Heart right ventricle (tissue), 16 donors: Measurements from ENCODE around the gene PTPRN2. TPM values are rescaled to one million over a fixed set of nuclear protein-coding genes. Genes with fewer than 3 reads are reported as not detected.

ENCODE experiments used
- ATAC-seq, 8 donors: fragments of 200-7000 bp; cut with Tn5 transposase; one replicate each; pipeline ENCODE4 v1.9.1; 2020; ENCODE audit warnings: mild to moderate bottlenecking in 8 of 8, moderate library complexity in 8 of 8, moderate number of reproducible peaks in 1 of 8
- DNase-seq, 2 donors: peaks; one replicate each; pipeline ENCODE4 v3.0.0-alpha.2; 2020
- H3K27ac ChIP-seq, 10 donors: fragments of 200-600 bp; sonication (generic) in 2 of 10; one replicate each; pipeline versions ENCODE4 v1.5.0 to v1.8.0; 2020 to 2022; ENCODE audit warnings: mild to moderate bottlenecking in 3 of 10
- H3K27me3 ChIP-seq, 7 donors: fragments of 200-600 bp; one replicate each; pipeline ENCODE4 v1.8.0; 2021 to 2022; ENCODE audit warnings: mild to moderate bottlenecking in 2 of 7
- H3K36me3 ChIP-seq, 9 donors: fragments of 200-600 bp; sonication (generic) in 1 of 9; one replicate each; pipeline versions ENCODE4 v1.5.0 to v1.8.0; 2020 to 2022; ENCODE audit warnings: mild to moderate bottlenecking in 2 of 9
- H3K4me1 ChIP-seq, 9 donors: fragments of 200-600 bp; sonication (generic) in 1 of 9; one replicate each; pipeline versions ENCODE4 v1.5.0 to v1.8.0; 2020 to 2022; ENCODE audit warnings: mild to moderate bottlenecking in 4 of 9
- H3K4me3 ChIP-seq, 10 donors: fragments of 200-600 bp; sonication (generic) in 2 of 10; one replicate each; pipeline versions ENCODE4 v1.5.0 to v1.8.0; 2020 to 2022; ENCODE audit warnings: mild to moderate bottlenecking in 7 of 10, moderate library complexity in 2 of 10
- H3K9me3 ChIP-seq, 11 donors: fragments of 200-600 bp in 10 of 11; sonication (generic) in 2 of 11; one replicate each; pipeline versions ENCODE4 v1.5.0 to v1.8.0; 2013 to 2022; ENCODE audit warnings: mild to moderate bottlenecking in 2 of 11, control low read depth in 1 of 11, moderate library complexity in 1 of 11
- WGBS, 2 donors: extraction: QIAGEN DNeasy Blood & Tissue Kit; methylation state at CpG; one replicate each; pipeline ENCODE4 v1.1.7; 2013; ENCODE audit warnings: inconsistent platforms in 1 of 2; 5-methylcytosine and 5-hydroxymethylcytosine counted together
- intact Hi-C, 10 donors: fragments of 100-400 bp; cut with DNase I; formaldehyde crosslinking; loops; one replicate each; pipeline versions ENCODE4 v1.11.1 to v1.14.2; 2022
- polyA plus RNA-seq, 2 donors: library from polyadenylated mRNA; stranded (reverse); fragments of 200-250 nt; gene quantifications; one replicate each; pipeline ENCODE4 v1.2.3, GENCODE V29; 2013
- total RNA-seq, 10 donors: library from RNA; stranded (reverse); fragmentation: NEBNext Ultra II Directional in 3 of 10; extraction: Animal tissue kit (Norgen Biotek cat#: 25700) in 3 of 10; gene quantifications; one replicate each; pipeline versions ENCODE4 v1.2.1 to v1.2.4, GENCODE V29; 2021 to 2023
- TF ChIP-seq, protein P1 (sequence below), 9 donors: fragments of 200-600 bp; sonication (generic) in 2 of 9; IDR thresholded peaks; one replicate each; pipeline versions ENCODE4 v1.5.0 to v1.8.0; 2021 to 2022; ENCODE audit warnings: antibody characterized with exemption in 9 of 9, mild to moderate bottlenecking in 5 of 9, moderate library complexity in 1 of 9
- donor health status: Arrhythmogenic right ventricular cardiomyopathy.
- donor health status: ischemic (EF 13 %, LVEDD 7.1; RV severe dilation, severe dysfunction).
- donor health status: healthy with polysubstance abuse.
- donor health status: DM: no; HTN: yes; CAD: no.
- donor health status: DM: no; HTN: no; CAD: no.
- donor health status: ischemic (EF 25% LVEDD 6.9; RV normal size, moderate dysfunction).
- donor health status: ischemic (EF 25% LVEDD 5.7; RV mildly dilated, moderate dysfunction).
- donor health status: healthy.
- donor health status: DM: yes; HTN: yes; CAD: no.
- donor health status: Ischemic cardiomyopathy.
- donor health status: ischemic (EF 35%, LVEDD 5.7; RV mildly dilated, moderate dysfunction).
- donor health status: nonischemic (EF 11% LVEDD 7.7; RV severe dilation, severe dysfunction).
- donor health status: DM: yes; HTN: yes; CAD: no.
- donor health status: PGD.
- donor health status: ischemic (EF 29% LVEDD 5.4; RV normal size, mild dysfunction).
- donor health status: nonischemic (EF 23%, LVEDD 6.1; RV moderate dilation, normal function).

PTPRN2 gene
- total and polyA plus RNA-seq, 12 donors, result 0.82 to 1.8 (median 1.3) TPM

DNA sequence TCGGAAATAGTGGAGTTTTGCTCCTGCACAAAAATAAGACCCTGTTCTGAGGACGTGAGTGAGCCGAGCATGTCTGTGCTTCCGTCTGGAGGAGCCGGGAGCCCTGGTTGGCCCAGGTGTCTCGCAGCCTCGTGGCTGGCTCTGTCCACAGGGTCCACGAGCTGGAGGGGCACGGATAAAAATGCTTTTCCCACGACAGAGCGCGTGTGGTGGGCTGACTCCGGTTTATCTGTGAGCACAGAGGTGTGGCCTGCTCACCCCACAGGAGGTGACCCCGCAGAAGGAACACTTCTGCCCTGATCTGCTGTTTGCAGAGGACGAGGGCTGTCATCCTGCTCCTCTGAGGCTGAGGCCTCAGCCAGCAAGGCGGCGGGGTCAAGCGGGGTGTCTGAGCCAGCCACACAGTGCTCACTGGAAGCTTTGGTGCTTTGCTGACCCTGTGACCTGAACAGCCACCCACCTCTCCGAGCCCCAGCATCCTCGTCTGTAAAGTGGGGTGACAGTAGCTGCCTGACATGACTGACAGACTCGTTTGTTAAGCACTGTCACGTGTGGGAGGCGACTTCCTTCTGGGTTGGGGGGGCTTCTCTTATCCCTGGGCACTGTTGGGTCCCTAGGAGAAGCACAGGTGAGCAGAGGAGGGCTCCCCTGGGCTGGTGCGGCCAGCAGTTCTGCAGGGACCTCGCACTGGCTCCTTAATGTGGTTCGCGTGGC, 1088.3 kb downstream of the PTPRN2 start:
- Histone ChIP-seq H3K9me3 (peaks cover 0 to 8% (median 0%) of the 10 kb centered on the region in 11 donors), H3K27ac (no peak overlapping the region), H3K4me3 (no peak overlapping the region), H3K4me1 (peaks cover 0 to 12% (median 0%) of the 10 kb centered on the region in 9 donors), H3K27me3 (peaks cover 0 to 21% (median 6%) of the 10 kb centered on the region in 7 donors), H3K36me3 (no peaks in the 10 kb centered on the region)
- WGBS, 2 donors, result 78 to 79% methylated on average over 27 of the region's 27 CpGs
- intact Hi-C loops, result no loop called here
- TF ChIP-seq, protein P1, sequence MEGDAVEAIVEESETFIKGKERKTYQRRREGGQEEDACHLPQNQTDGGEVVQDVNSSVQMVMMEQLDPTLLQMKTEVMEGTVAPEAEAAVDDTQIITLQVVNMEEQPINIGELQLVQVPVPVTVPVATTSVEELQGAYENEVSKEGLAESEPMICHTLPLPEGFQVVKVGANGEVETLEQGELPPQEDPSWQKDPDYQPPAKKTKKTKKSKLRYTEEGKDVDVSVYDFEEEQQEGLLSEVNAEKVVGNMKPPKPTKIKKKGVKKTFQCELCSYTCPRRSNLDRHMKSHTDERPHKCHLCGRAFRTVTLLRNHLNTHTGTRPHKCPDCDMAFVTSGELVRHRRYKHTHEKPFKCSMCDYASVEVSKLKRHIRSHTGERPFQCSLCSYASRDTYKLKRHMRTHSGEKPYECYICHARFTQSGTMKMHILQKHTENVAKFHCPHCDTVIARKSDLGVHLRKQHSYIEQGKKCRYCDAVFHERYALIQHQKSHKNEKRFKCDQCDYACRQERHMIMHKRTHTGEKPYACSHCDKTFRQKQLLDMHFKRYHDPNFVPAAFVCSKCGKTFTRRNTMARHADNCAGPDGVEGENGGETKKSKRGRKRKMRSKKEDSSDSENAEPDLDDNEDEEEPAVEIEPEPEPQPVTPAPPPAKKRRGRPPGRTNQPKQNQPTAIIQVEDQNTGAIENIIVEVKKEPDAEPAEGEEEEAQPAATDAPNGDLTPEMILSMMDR (IDR thresholded peaks at IDR 0.05), result no peak
- ATAC-seq (peak in 1 of 8 donors; percentile 47), DNase-seq (no peak)

DNA sequence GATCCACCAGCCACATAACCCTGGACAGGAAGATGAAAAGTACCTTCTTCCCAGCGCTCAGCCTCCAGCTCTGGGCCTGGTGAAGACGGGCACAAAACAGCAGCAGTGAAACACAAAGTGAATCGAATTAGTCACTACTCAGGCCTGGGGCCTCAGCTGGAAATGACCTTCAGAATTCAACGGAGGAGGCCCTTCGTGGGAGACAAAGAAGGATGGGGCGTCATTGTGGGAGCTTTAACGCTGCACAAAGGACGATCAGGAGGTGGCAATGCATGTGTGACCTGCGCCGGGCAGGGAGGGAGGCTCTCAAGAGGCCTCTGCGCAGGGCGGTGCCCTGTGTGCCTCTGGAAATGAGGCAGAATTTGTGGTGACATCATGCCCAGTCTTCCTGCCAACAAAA, 1089.0 kb downstream of the PTPRN2 start:
- TF ChIP-seq, protein P1 (IDR thresholded peaks at IDR 0.05), result no peak
- intact Hi-C loops, result no loop called here
- Histone ChIP-seq H3K27ac (no peak overlapping the region), H3K9me3 (peaks cover 0 to 8% (median 0%) of the 10 kb centered on the region in 11 donors), H3K36me3 (no peaks in the 10 kb centered on the region), H3K4me3 (no peak overlapping the region), H3K27me3 (peaks cover 0 to 25% (median 7%) of the 10 kb centered on the region in 7 donors), H3K4me1 (peaks cover 0 to 12% (median 0%) of the 10 kb centered on the region in 9 donors)
- WGBS, 2 donors, result 77 to 82% methylated on average over 12 of the region's 12 CpGs
- ATAC-seq (no peak), DNase-seq (no peak)

DNA sequence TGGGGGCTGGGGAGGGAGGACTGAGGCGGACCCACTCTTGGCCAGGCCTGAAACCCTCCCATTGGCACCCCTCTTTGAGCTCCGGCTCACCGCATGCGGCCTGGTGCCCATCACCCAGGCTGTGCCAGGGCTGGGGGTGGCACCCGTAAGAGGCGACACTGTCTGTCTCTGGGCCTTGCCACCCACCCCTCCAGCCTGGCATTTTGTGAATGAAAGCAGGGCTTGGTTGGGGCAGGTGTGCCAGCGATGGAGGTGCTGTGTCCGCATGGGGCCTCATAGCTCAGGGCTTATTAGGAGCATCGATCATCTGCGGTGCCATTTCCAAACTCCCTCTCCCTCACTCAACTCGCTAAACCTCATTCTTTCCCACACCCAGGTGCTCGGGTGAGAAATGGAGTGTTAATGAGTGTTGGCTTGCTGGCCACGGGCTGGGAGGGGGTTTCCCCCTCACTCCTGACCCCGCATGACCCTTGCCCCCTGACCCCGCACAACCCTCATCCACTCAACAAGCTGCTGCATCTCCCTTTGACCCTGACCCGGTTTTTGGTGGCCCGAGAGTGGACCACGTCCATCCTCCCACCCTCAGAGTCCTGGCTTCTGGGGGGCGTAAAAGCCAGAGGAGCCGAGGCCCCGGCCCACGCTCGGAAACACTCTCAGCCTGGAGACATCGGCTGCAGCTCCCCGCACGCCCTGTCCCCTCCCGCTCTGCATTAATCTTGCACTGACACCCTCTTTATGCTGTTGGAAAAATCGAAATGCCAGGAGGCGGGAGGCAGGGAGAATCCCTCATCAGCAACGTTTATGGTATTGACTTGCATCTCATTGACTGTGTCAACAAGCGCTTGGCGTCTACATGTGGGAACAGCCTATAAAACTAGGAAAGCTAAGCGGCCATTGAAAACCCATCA, 1089.6 kb downstream of the PTPRN2 start:
- ATAC-seq (no peak), DNase-seq (no peak)
- H3K4me3 ChIP-seq, result no peak overlapping the region
- H3K36me3 ChIP-seq, result no peaks in the 10 kb centered on the region
- 87 to 88% methylated on average over 33 of the region's 33 CpGs for WGBS, 2 donors
- TF ChIP-seq, protein P1 (IDR thresholded peaks at IDR 0.05), result no peak
- H3K4me1 ChIP-seq, result peaks cover 0 to 8% (median 0%) of the 10 kb centered on the region in 9 donors
- no peak overlapping the region for H3K27ac ChIP-seq
- H3K9me3 ChIP-seq, result peaks cover 0 to 8% (median 0%) of the 10 kb centered on the region in 11 donors
- intact Hi-C loops, result no loop called here
- peaks cover 0 to 27% (median 7%) of the 10 kb centered on the region in 7 donors for H3K27me3 ChIP-seq

DNA sequence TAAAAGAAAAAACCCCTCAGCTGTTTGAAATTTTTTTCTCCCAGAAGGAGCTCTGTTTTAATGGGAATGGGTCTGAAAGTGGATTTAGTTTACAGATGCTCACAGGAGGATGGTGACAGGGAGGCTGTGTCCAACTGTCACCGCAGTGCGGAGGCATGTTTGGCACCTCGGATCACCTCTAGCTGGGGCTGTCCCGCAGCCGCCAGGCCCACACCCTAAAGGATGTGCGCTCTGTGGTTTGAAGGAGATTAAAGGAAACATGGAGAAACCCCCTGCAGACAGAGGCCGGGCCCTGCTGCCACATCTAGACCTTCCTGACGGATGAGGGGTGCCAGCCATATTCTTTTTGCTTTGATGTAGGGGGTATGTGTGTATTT, 1090.3 kb downstream of the PTPRN2 start:
- H3K27ac ChIP-seq, result no peak overlapping the region
- intact Hi-C loops, result no loop called here

More for the DNA sequence above, 1090.3 kb downstream of the PTPRN2 start:
- Histone ChIP-seq H3K36me3 (no peaks in the 10 kb centered on the region), H3K4me3 (no peak overlapping the region), H3K27me3 (peaks cover 0 to 24% (median 5%) of the 10 kb centered on the region in 7 donors), H3K9me3 (peaks cover 0 to 5% (median 0%) of the 10 kb centered on the region in 11 donors), H3K4me1 (peaks cover 0 to 2% (median 0%) of the 10 kb centered on the region in 9 donors)
- DNase-seq, result no peak
- ATAC-seq, result no peak
- 83 to 85% methylated on average over 8 of the region's 8 CpGs for WGBS, 2 donors
- TF ChIP-seq, protein P1 (IDR thresholded peaks at IDR 0.05), result no peak
